Measurements from ENCODE around the gene MTUS2.
"Not testable (repeated sequence)": the region's sequence is repeated elsewhere in the genome, so short reads cannot be mapped to it uniquely, and the experiment has no call there.

The MTUS2 gene

GRCh38 chr13:29164116-29164515 is 344.0 kb downstream of the MTUS2 start:
- no peak for DNase-seq (ENCODE audit: low read depth)

DNA sequence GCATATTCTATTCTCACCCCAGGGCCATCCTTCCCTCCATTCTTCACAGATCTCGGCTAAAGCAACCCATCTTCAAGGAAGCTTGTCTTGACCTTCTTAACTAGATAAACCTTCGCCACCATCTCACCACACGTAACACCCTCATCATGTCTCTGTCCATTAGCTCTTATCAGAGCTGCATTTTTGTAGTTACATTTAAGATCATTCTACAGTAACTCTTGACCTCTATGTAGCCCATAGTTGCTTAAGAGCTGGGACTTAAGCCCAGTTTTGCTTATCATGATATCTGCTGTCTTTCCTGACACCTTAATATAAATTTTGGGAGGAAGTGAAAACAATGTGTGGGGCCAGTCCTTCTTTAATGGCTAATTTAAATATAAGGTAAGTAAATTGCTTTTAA is 345.1 kb downstream of the MTUS2 start:
- DNase-seq (ENCODE audit: low read depth), result no peak

- no peak for DNase-seq (ENCODE audit: low read depth)
Observed at GRCh38 chr13:29165840-29166239, 345.7 kb downstream of the MTUS2 start.

- DNase-seq (ENCODE audit: low read depth), result no peak
Observed at GRCh38 chr13:29170436-29171082, 350.4 kb downstream of the MTUS2 start.

DNA sequence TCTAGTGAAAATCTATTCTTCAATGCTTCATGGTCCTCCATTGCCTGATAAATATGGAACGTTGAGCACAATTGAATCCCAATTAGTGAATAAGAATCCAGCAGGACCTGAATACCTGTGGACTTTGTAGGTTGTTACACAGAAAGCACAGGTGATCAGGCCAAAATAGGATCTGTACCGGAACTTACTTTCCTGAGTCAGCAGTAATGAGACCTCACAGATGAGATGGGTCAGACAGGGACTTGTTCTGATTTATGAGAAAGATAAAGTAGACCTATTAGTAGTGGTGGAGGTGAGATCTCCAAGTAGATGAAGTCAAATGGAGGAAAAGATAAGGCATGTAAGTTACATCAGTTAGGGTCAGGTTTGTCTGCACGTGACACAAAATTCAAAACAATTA is 351.1 kb downstream of the MTUS2 start:
- no peak for DNase-seq (ENCODE audit: low read depth)

DNA sequence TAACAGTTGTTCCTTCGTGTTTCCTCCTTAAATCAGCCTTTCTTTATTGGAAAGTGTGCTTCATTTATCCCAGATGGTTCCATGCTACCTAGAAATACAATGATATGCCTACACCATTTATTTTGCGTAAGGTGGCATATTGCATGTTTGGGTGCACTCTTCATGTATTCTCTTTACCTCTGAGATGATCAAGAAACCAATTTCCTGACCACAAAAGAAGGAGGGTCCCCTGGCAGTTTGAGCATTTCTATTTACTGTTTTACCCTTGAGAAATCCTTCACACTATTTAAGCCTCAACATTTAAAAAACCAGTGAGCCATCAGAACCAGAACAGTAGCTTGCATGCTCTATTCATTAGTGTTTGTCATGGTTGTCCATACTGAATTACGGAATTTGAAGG is 354.0 kb downstream of the MTUS2 start:
- no peak for DNase-seq (ENCODE audit: low read depth)

GRCh38 chr13:29175250-29175873 is 355.2 kb downstream of the MTUS2 start:
- no peak for DNase-seq (ENCODE audit: low read depth)

DNA sequence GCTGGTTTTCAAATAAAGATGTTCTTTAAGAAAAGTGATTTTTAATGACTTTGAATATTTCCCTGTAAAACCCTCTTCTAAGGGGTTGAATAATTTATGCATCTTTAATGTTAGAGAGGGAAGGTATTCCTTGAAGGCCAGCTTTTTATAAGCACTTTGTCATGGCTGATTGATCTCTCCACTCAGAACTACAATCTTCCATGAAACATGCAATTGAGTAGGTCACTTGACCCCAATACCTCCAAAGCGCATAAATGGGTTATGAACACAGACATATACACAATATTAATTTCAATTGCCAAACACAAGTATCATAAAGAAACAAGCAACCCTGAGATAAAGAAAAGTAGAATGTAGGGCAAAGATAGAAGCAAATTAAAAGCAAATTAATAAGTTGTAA is 359.9 kb downstream of the MTUS2 start:
- no peak for DNase-seq (ENCODE audit: low read depth)

DNA sequence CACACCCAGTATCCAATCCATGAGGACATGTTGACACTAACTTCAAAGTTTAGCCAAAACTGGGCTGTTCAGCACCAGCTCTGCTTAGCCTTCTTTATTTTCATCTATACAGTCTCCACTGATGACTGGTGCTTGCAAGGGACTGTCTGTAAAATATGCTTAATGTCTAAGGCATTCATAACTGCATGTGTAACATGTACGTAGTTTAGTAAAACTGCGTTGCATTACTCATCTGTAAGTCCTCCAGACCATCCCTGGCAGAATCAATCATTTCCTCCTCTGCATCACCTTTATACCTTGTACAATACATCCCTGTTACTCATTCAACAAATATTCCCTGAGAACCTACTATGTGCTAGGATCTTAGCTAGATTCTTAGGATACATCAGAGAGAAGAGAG is 362.1 kb downstream of the MTUS2 start:
- no peak for DNase-seq (ENCODE audit: low read depth)

DNA sequence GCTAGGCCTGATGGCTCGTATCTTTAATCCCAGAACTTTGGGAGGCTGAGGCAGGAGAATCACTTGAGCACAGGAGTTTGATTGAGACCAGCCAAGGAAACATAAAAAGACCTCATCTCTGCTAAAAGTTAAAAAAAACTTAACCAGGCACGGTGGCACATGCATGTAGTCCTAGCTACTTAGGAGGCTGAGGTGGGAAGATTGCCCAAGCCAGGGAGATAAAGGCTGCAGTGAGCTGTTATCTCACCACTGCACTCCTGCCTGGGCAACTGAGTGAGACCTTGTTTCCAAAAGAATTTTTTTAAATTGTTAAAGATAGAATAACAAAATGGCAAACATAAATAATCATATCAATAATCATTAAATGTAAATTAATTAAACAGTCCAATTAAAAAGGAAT is 365.8 kb downstream of the MTUS2 start:
- no peak for DNase-seq (ENCODE audit: low read depth)

GRCh38 chr13:29187584-29187983 is 367.4 kb downstream of the MTUS2 start:
- no peak for DNase-seq (ENCODE audit: low read depth)

GRCh38 chr13:29190298-29190697 is 370.2 kb downstream of the MTUS2 start:
- DNase-seq (ENCODE audit: low read depth), result no peak

- no peak for DNase-seq (ENCODE audit: low read depth)
Observed at GRCh38 chr13:29193083-29193482, 372.9 kb downstream of the MTUS2 start.

GRCh38 chr13:29195456-29195855 is 375.3 kb downstream of the MTUS2 start:
- DNase-seq (ENCODE audit: low read depth), result no peak

DNA sequence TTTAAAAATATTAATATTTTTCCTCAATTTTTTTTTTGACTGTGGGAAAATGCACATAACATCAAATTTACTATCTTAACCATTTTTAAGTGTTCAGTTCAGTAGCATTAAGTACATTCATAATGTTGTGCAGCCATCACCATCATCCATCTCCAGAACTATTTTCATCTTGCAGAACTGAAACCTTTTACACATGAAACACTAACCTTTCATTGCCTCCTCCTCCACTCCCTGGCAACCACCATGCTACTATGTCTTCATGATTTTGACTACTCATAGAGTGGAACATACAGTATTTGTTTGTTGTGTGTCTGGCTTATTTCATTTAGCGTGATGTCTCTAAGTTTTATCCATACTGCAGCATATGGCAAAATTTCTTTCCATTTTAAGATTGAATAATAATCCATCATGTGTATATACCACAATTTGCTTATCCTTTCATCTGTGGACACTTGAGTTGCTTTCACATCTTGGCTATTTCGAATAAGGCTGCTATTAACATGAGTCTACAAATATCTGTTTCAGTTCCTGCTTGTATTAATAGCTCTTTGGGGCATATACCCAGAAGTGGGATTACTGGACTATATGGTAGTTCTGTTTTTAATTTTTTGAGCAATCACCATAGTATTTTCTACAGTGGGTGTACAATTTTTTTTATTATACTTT is 376.4 kb downstream of the MTUS2 start:
- no peak for DNase-seq (ENCODE audit: low read depth)

GRCh38 chr13:29202753-29203152 is 382.6 kb downstream of the MTUS2 start:
- DNase-seq (ENCODE audit: low read depth), result not testable (repeated sequence)

- no peak for DNase-seq (ENCODE audit: low read depth)
Observed at GRCh38 chr13:29204651-29205050, 384.5 kb downstream of the MTUS2 start.

DNA sequence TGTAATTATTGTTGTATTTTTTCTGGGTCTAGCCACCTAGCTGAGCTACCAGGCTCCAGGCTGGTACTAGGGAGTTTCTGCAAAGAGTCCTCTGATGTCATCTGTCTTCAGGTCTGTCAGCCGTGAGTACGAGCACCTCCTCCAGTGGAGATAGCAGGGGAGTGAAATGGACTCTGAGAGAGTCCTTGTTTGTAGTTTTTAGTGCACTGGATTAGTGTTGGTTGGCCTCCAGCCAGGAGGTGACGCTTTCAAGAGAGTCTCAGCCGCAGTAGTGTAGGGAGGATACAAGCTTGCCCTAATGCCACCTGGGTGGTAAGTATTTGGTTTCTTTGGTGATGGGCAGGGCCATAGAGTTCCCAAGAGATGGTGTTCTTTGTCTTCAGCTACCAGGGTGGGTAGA is 390.5 kb downstream of the MTUS2 start:
- DNase-seq (ENCODE audit: low read depth), result no peak

DNA sequence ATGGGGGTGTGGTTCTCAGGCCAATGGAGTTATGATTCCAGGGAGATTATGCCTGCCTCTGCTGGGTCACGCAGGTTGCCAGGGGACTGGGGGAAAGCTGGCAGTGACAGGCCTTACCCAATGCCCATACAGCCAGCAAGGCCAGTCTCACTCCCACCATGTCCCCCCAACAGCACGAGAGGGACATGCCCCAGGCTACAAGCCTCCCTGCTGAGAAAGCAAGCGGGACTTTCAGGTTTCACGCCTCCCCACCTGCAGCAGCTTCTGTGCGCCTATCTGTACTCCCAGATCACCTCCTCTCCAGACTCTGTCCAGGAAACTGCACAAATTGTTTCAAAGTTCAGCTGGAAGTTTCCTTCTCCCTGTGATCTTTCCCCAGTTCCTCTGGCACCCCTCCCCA is 391.0 kb downstream of the MTUS2 start:
- DNase-seq (ENCODE audit: low read depth), result not testable (repeated sequence)

- no peak for DNase-seq (ENCODE audit: low read depth)
Observed at GRCh38 chr13:29222458-29222857, 402.3 kb downstream of the MTUS2 start.

GRCh38 chr13:29224206-29224605 is 404.1 kb downstream of the MTUS2 start:
- DNase-seq (ENCODE audit: low read depth), result no peak

- DNase-seq (ENCODE audit: low read depth), result no peak
Observed at GRCh38 chr13:29227576-29227975, 407.4 kb downstream of the MTUS2 start.

GRCh38 chr13:29230299-29230845 is 410.2 kb downstream of the MTUS2 start:
- no peak for DNase-seq (ENCODE audit: low read depth)
